Lung (tissue), 12 donors: ENCODE data around the gene LAMA3. TPM values are rescaled to one million over a fixed set of nuclear protein-coding genes. Genes with fewer than 3 reads are reported as not detected.
A peak's percentile ranks its signal among the peaks of the same experiment; 100 is the strongest.

ENCODE experiments used
- ATAC-seq: fragments of 200-7000 bp; cut with Tn5 transposase; one replicate; pipeline ENCODE4 v1.9.1; 2020; ENCODE audit warnings: moderate number of reproducible peaks; ENCODE audit not compliant: insufficient read depth, low FRiP score
- DNase-seq, 3 donors: peaks; one replicate each; pipeline ENCODE4 v3.0.0-alpha.2; 2013 to 2017
- H3K27ac ChIP-seq, 2 donors: one replicate each; pipeline ENCODE4 v1.5.1; 2013; ENCODE audit warnings: mild to moderate bottlenecking in 2 of 2, moderate library complexity in 2 of 2, control low read depth in 1 of 2, inconsistent platforms in 1 of 2, low read depth in 1 of 2, low read length in 1 of 2
- H3K27me3 ChIP-seq, 3 donors: one replicate each; pipeline ENCODE4 v1.5.1; 2013; ENCODE audit warnings: low read length in 2 of 3; ENCODE audit not compliant: control insufficient read depth in 3 of 3, insufficient read depth in 3 of 3
- H3K36me3 ChIP-seq, 4 donors: one replicate each; pipeline ENCODE4 v1.5.1; 2013; ENCODE audit warnings: low read length in 4 of 4, mild to moderate bottlenecking in 1 of 4, moderate library complexity in 1 of 4; ENCODE audit not compliant: control insufficient read depth in 4 of 4, insufficient read depth in 4 of 4
- H3K4me1 ChIP-seq, 5 donors: one replicate each; pipeline ENCODE4 v1.5.1; 2013; ENCODE audit warnings: low read length in 5 of 5, mild to moderate bottlenecking in 2 of 5, moderate library complexity in 1 of 5; ENCODE audit not compliant: control insufficient read depth in 5 of 5, insufficient read depth in 5 of 5
- H3K4me3 ChIP-seq: one replicate; pipeline ENCODE4 v1.5.1; 2013; ENCODE audit warnings: mild to moderate bottlenecking, control low read depth, moderate library complexity
- H3K9ac ChIP-seq, 2 donors: one replicate each; pipeline ENCODE4 v1.5.1; 2013; ENCODE audit warnings: low read length in 2 of 2, control low read depth in 1 of 2; ENCODE audit not compliant: insufficient read depth in 1 of 2
- H3K9me3 ChIP-seq, 4 donors: one replicate each; pipeline ENCODE4 v1.5.1; 2013; ENCODE audit warnings: low read length in 3 of 4, mild to moderate bottlenecking in 1 of 4, moderate library complexity in 1 of 4; ENCODE audit not compliant: control insufficient read depth in 4 of 4, insufficient read depth in 3 of 4
- WGBS, 2 donors: extraction: QIAGEN DNeasy Blood & Tissue Kit; methylation state at CpG; one replicate each; pipeline ENCODE4 v1.1.7; 2013; 5-methylcytosine and 5-hydroxymethylcytosine counted together
- polyA plus RNA-seq, 2 donors: library from polyadenylated mRNA; stranded (reverse); fragments of 200-250 nt; gene quantifications; one replicate each; pipeline ENCODE4 v1.2.1, GENCODE V29; 2013
- total RNA-seq, 2 donors: library from RNA; depleted of rRNA in 1 of 2; stranded (reverse); fragments of >200 nt in 1 of 2; gene quantifications; one replicate each; pipeline ENCODE4 v1.2.1, GENCODE V29; 2014 to 2021
- TF ChIP-seq, protein P1 (sequence below): IDR thresholded peaks from 2 replicates; pipeline ENCODE4 v1.5.1; 2012; ENCODE audit warnings: mild to moderate bottlenecking; ENCODE audit errors: control extremely low read depth, extremely low read depth
- donor health status: control.
- donor health status: control.
- donor health status: Bipolar disorder and iron deficiency.
- donor health status: healthy.
- donor health status: DM: yes; HTN: yes; CAD: no.

The LAMA3 gene
- total and polyA plus RNA-seq, 4 donors = 14.1 to 110 (median 51.9) TPM

DNA sequence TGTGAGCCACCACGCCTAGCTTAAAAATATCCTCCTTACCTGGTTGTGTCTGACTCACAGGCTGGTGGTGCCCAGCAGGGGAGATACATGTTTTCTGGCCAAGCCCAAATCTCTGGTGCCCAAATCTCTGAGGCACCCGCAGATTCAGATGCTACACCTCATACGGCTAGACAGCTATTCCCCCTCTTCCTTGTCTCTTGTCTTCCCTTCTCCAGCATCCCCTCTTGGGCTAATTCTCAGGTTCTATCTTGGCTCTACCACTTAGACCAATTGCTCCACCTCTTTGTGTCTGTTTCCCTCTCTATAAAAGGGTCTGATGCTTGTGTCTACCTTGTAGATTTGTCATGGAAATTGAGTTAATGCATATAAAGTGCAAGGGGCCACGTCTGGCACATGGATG lies 13.4 kb downstream of the LAMA3 start:
- WGBS, 2 donors = 84 to 85% methylated on average over 4 of the region's 4 CpGs
- H3K36me3 ChIP-seq = no peaks in the 10 kb centered on the region
- DNase-seq (no peak), ATAC-seq (no peak)
- no peaks in the 10 kb centered on the region for H3K4me1 ChIP-seq
- TF ChIP-seq, protein P1, sequence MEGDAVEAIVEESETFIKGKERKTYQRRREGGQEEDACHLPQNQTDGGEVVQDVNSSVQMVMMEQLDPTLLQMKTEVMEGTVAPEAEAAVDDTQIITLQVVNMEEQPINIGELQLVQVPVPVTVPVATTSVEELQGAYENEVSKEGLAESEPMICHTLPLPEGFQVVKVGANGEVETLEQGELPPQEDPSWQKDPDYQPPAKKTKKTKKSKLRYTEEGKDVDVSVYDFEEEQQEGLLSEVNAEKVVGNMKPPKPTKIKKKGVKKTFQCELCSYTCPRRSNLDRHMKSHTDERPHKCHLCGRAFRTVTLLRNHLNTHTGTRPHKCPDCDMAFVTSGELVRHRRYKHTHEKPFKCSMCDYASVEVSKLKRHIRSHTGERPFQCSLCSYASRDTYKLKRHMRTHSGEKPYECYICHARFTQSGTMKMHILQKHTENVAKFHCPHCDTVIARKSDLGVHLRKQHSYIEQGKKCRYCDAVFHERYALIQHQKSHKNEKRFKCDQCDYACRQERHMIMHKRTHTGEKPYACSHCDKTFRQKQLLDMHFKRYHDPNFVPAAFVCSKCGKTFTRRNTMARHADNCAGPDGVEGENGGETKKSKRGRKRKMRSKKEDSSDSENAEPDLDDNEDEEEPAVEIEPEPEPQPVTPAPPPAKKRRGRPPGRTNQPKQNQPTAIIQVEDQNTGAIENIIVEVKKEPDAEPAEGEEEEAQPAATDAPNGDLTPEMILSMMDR = no peak
- no peak overlapping the region for H3K9ac ChIP-seq
- H3K27ac ChIP-seq = no peak overlapping the region
- peaks cover 0 to 4% (median 0%) of the 10 kb centered on the region in 4 donors for H3K9me3 ChIP-seq
- no peaks in the 10 kb centered on the region for H3K27me3 ChIP-seq
- no peak overlapping the region for H3K4me3 ChIP-seq

DNA sequence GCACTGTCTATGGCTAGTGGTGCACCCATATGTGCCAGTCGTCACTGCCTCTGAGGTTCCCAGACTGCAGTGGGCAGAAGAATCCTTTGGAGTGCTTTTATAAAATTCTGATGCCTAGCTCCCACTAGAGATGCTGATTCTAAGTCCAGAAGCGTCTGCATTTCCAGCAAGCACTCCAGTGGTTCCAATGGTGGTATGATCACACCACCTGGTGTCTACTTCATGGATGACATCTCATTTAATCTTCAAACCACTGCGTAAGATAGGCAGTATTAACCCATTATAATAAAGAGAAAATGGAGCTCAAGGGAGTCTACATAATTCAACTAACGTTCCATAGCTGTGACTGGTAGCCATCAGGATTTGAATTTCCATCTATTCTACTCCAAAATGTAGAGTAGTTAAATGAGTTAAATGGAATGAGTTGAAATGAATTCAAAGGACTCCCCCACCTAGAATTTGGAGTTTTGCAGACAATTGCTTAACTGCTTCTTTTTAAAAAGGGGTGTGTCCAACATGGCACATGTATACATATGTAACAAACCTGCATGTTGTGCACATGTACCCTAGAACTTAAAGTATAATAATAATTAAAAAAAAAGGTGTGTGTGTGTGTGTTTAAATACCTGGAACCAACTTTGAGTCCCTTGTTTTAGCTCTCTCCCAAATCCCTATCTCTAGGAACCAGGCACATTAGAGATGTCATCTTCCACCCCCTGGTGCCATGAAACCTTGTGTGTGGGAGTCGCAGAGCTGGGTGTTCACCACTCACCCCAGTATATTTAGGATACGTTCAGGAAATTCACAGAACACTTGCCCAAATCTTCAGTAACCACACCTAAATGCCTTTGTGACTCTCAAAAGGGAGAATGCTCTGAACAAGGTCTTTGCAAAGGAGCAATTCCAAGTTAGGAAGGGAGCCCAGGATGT lies 14.1 kb downstream of the LAMA3 start:
- 49 to 56% methylated on average over 6 of the region's 6 CpGs for WGBS, 2 donors

DNA sequence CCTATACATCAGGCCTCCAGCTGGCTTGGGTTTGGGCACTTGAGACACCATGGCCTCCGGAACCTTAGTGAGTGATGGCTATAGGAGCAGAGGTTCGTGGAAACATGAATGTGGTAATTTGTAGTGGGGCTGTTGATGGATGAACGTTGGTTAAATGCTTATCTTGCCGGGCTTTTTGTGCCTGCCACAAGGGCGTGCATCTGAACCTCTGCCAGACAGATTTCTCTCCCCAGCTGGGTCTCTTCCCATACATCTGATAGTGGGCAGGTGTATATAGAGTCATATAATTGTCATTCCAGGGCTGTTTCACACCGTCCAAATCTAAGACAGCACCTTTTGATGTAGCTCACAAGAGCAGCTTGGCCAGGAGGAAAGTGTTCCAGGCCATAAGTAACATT lies 14.7 kb downstream of the LAMA3 start:
- TF ChIP-seq, protein P1 = no peak
- Histone ChIP-seq H3K9ac (no peak overlapping the region), H3K36me3 (no peaks in the 10 kb centered on the region), H3K9me3 (peaks cover 0 to 4% (median 0%) of the 10 kb centered on the region in 4 donors), H3K27ac (no peak overlapping the region), H3K27me3 (no peaks in the 10 kb centered on the region), H3K4me3 (no peak overlapping the region), H3K4me1 (no peaks in the 10 kb centered on the region)
- no peak for DNase-seq
- no peak for ATAC-seq
- 53 to 76% methylated on average over 6 of the region's 6 CpGs for WGBS, 2 donors

More for the DNA sequence above, 14.1 kb downstream of the LAMA3 start:
- no peaks in the 10 kb centered on the region for H3K4me1 ChIP-seq
- no peak overlapping the region for H3K4me3 ChIP-seq
- H3K27me3 ChIP-seq = no peaks in the 10 kb centered on the region
- DNase-seq (no peak), ATAC-seq (peak; percentile 44)
- H3K27ac ChIP-seq = no peak overlapping the region
- H3K9ac ChIP-seq = no peak overlapping the region
- no peaks in the 10 kb centered on the region for H3K36me3 ChIP-seq
- TF ChIP-seq, protein P1 = peak; percentile 12
- H3K9me3 ChIP-seq = peaks cover 0 to 4% (median 0%) of the 10 kb centered on the region in 4 donors
